Activated T-cell treated with anti-CD3 and anti-CD28 coated beads, Interleukin-2, amount 50 U/mL, for 24 hours (primary cell): Measurements from ENCODE around the gene NCKAP5.

Experiments used
- DNase-seq: peaks from one replicate; pipeline ENCODE4 v3.0.0-alpha.2; 2020
- H3K27ac Mint-ChIP-seq: 2 replicates; pipeline ENCODE4 v1.8.0; 2020; ENCODE audit warnings: mild to moderate bottlenecking, mixed read lengths
- H3K27me3 Mint-ChIP-seq: 2 replicates; pipeline ENCODE4 v1.8.0; 2020; ENCODE audit warnings: mixed read lengths
- H3K36me3 Mint-ChIP-seq: 2 replicates; pipeline ENCODE4 v1.8.0; 2020; ENCODE audit warnings: low read depth, mixed read lengths
- H3K4me1 Mint-ChIP-seq: 2 replicates; pipeline ENCODE4 v1.8.0; 2020; ENCODE audit warnings: low read depth, mixed read lengths
- H3K4me3 Mint-ChIP-seq: 2 replicates; pipeline ENCODE4 v1.8.0; 2020; ENCODE audit warnings: mild to moderate bottlenecking, moderate library complexity, mixed read lengths
- H3K9me3 Mint-ChIP-seq: 2 replicates; pipeline ENCODE4 v1.8.0; 2020; ENCODE audit warnings: mixed read lengths

Gene NCKAP5

GRCh38 chr2:133266041-133266925 is 302.0 kb downstream of the NCKAP5 start:
- DNase-seq: peak; percentile 20
- H3K27ac Mint-ChIP-seq: no peak overlapping the region
- no peak overlapping the region for H3K4me3 Mint-ChIP-seq
- H3K4me1 Mint-ChIP-seq: no peaks in the 10 kb centered on the region
- peaks cover 30% of the 10 kb centered on the region for H3K27me3 Mint-ChIP-seq
- no peaks in the 10 kb centered on the region for H3K36me3 Mint-ChIP-seq
- H3K9me3 Mint-ChIP-seq: no peaks in the 10 kb centered on the region

GRCh38 chr2:133265432-133265949 is 302.8 kb downstream of the NCKAP5 start:
- H3K27ac Mint-ChIP-seq: no peak overlapping the region

GRCh38 chr2:133264989-133265401 is 303.3 kb downstream of the NCKAP5 start:
- no peak overlapping the region for H3K4me3 Mint-ChIP-seq
- no peaks in the 10 kb centered on the region for H3K9me3 Mint-ChIP-seq
- peaks cover 30% of the 10 kb centered on the region for H3K27me3 Mint-ChIP-seq
- H3K27ac Mint-ChIP-seq: no peak overlapping the region
- no peaks in the 10 kb centered on the region for H3K36me3 Mint-ChIP-seq
- no peak for DNase-seq
- H3K4me1 Mint-ChIP-seq: no peaks in the 10 kb centered on the region

More at GRCh38 chr2:133265432-133265949, 302.8 kb downstream of the NCKAP5 start:
- Mint-ChIP-seq H3K4me3 (no peak overlapping the region), H3K4me1 (no peaks in the 10 kb centered on the region), H3K27me3 (peaks cover 30% of the 10 kb centered on the region), H3K36me3 (no peaks in the 10 kb centered on the region), H3K9me3 (no peaks in the 10 kb centered on the region)
- no peak for DNase-seq

GRCh38 chr2:133262893-133263292 is 305.4 kb downstream of the NCKAP5 start:
- Mint-ChIP-seq H3K9me3 (peaks cover 3% of the 10 kb centered on the region), H3K27me3 (peaks cover 30% of the 10 kb centered on the region), H3K4me3 (no peak overlapping the region), H3K27ac (no peak overlapping the region), H3K4me1 (no peaks in the 10 kb centered on the region), H3K36me3 (no peaks in the 10 kb centered on the region)
- DNase-seq: no peak

- DNase-seq: no peak
- Mint-ChIP-seq H3K27ac (no peak overlapping the region), H3K4me3 (no peak overlapping the region), H3K9me3 (peaks cover 3% of the 10 kb centered on the region), H3K36me3 (no peaks in the 10 kb centered on the region), H3K27me3 (no peaks in the 10 kb centered on the region), H3K4me1 (no peaks in the 10 kb centered on the region)
These were observed 312.9 kb downstream of the NCKAP5 start for GRCh38 chr2:133255360-133255759.

GRCh38 chr2:133253793-133254192 is 314.5 kb downstream of the NCKAP5 start:
- Mint-ChIP-seq H3K9me3 (peaks cover under 1% of the 10 kb centered on the region), H3K27ac (no peak overlapping the region), H3K4me1 (no peaks in the 10 kb centered on the region), H3K27me3 (no peaks in the 10 kb centered on the region), H3K4me3 (no peak overlapping the region), H3K36me3 (no peaks in the 10 kb centered on the region)
- DNase-seq: no peak

- Mint-ChIP-seq H3K9me3 (no peaks in the 10 kb centered on the region), H3K4me1 (no peaks in the 10 kb centered on the region), H3K36me3 (no peaks in the 10 kb centered on the region), H3K4me3 (no peak overlapping the region), H3K27me3 (no peaks in the 10 kb centered on the region), H3K27ac (no peak overlapping the region)
- DNase-seq: no peak
These were observed 315.4 kb downstream of the NCKAP5 start for GRCh38 chr2:133252780-133253355.

- no peak for DNase-seq
- Mint-ChIP-seq H3K27ac (no peak overlapping the region), H3K4me3 (no peak overlapping the region), H3K36me3 (no peaks in the 10 kb centered on the region), H3K4me1 (no peaks in the 10 kb centered on the region), H3K27me3 (no peaks in the 10 kb centered on the region), H3K9me3 (no peaks in the 10 kb centered on the region)
These were observed 318.9 kb downstream of the NCKAP5 start for GRCh38 chr2:133249362-133249761.

GRCh38 chr2:133248264-133248663 is 320.0 kb downstream of the NCKAP5 start:
- Mint-ChIP-seq H3K4me1 (no peaks in the 10 kb centered on the region), H3K9me3 (no peaks in the 10 kb centered on the region), H3K36me3 (no peaks in the 10 kb centered on the region), H3K4me3 (no peak overlapping the region), H3K27me3 (no peaks in the 10 kb centered on the region), H3K27ac (no peak overlapping the region)
- DNase-seq: no peak

- Mint-ChIP-seq H3K4me3 (no peak overlapping the region), H3K36me3 (no peaks in the 10 kb centered on the region), H3K27ac (no peak overlapping the region), H3K9me3 (no peaks in the 10 kb centered on the region), H3K27me3 (no peaks in the 10 kb centered on the region), H3K4me1 (no peaks in the 10 kb centered on the region)
- DNase-seq: no peak
These were observed 320.6 kb downstream of the NCKAP5 start for GRCh38 chr2:133247631-133248030.

GRCh38 chr2:133241224-133241571 is 327.1 kb downstream of the NCKAP5 start:
- Mint-ChIP-seq H3K4me1 (no peaks in the 10 kb centered on the region), H3K4me3 (no peak overlapping the region), H3K27me3 (no peaks in the 10 kb centered on the region), H3K9me3 (no peaks in the 10 kb centered on the region), H3K27ac (no peak overlapping the region), H3K36me3 (no peaks in the 10 kb centered on the region)
- DNase-seq: no peak

GRCh38 chr2:133240491-133241223 is 327.6 kb downstream of the NCKAP5 start:
- Mint-ChIP-seq H3K36me3 (no peaks in the 10 kb centered on the region), H3K4me3 (no peak overlapping the region), H3K4me1 (no peaks in the 10 kb centered on the region), H3K27ac (no peak overlapping the region), H3K9me3 (no peaks in the 10 kb centered on the region), H3K27me3 (no peaks in the 10 kb centered on the region)
- DNase-seq: no peak

- H3K27ac Mint-ChIP-seq: no peak overlapping the region
- no peaks in the 10 kb centered on the region for H3K27me3 Mint-ChIP-seq
- no peak overlapping the region for H3K4me3 Mint-ChIP-seq
- no peak for DNase-seq
- H3K4me1 Mint-ChIP-seq: no peaks in the 10 kb centered on the region
- H3K9me3 Mint-ChIP-seq: no peaks in the 10 kb centered on the region
- H3K36me3 Mint-ChIP-seq: no peaks in the 10 kb centered on the region
These were observed 332.3 kb downstream of the NCKAP5 start for GRCh38 chr2:133235968-133236367.

GRCh38 chr2:133232556-133232955 is 335.7 kb downstream of the NCKAP5 start:
- no peak overlapping the region for H3K27ac Mint-ChIP-seq
- H3K36me3 Mint-ChIP-seq: no peaks in the 10 kb centered on the region
- no peak overlapping the region for H3K4me3 Mint-ChIP-seq
- H3K27me3 Mint-ChIP-seq: no peaks in the 10 kb centered on the region
- H3K9me3 Mint-ChIP-seq: peaks cover 3% of the 10 kb centered on the region
- DNase-seq: no peak
- no peaks in the 10 kb centered on the region for H3K4me1 Mint-ChIP-seq

- Mint-ChIP-seq H3K27me3 (no peaks in the 10 kb centered on the region), H3K4me1 (no peaks in the 10 kb centered on the region), H3K27ac (no peak overlapping the region), H3K36me3 (no peaks in the 10 kb centered on the region), H3K4me3 (no peak overlapping the region), H3K9me3 (peaks cover 3% of the 10 kb centered on the region)
- no peak for DNase-seq
These were observed 337.0 kb downstream of the NCKAP5 start for GRCh38 chr2:133231264-133231663.
